Activated gamma-delta T cell (primary cell): ENCODE data around the gene MICU1.
"Not testable (repeated sequence)": the region's sequence is repeated elsewhere in the genome, so short reads cannot be mapped to it uniquely, and the experiment has no call there.

ENCODE experiments used
- DNase-seq: peaks from one replicate; lab custom pipeline; 2025; lab: John Stamatoyannopoulos, UW

Gene MICU1

GRCh38 chr10:72346117-72346516, 279.8 kb downstream of the MICU1 start:
- DNase-seq: not testable (repeated sequence)

GRCh38 chr10:72344932-72345331, 280.9 kb downstream of the MICU1 start:
- DNase-seq: no peak

- no peak for DNase-seq
These were observed 283.0 kb downstream of the MICU1 start for GRCh38 chr10:72342911-72343310.

GRCh38 chr10:72340510-72341261, 285.2 kb downstream of the MICU1 start:
- DNase-seq: peak; percentile 39

GRCh38 chr10:72338180-72338579, 287.7 kb downstream of the MICU1 start:
- no peak for DNase-seq

- no peak for DNase-seq
These were observed 288.2 kb downstream of the MICU1 start for GRCh38 chr10:72337722-72338121.

- DNase-seq: peak; percentile 19
These were observed 288.7 kb downstream of the MICU1 start for GRCh38 chr10:72337039-72337629.

- DNase-seq: no peak
These were observed 289.4 kb downstream of the MICU1 start for GRCh38 chr10:72336259-72337038.

- no peak for DNase-seq
These were observed 290.3 kb downstream of the MICU1 start for GRCh38 chr10:72335394-72336258.

GRCh38 chr10:72334825-72335393, 291.0 kb downstream of the MICU1 start:
- DNase-seq: peak; percentile 86

- no peak for DNase-seq
These were observed 291.6 kb downstream of the MICU1 start for GRCh38 chr10:72334196-72334824.

- no peak for DNase-seq
These were observed 292.5 kb downstream of the MICU1 start for GRCh38 chr10:72333112-72334015.

GRCh38 chr10:72332423-72333111, 293.3 kb downstream of the MICU1 start:
- DNase-seq: no peak

GRCh38 chr10:72331575-72332422, 294.1 kb downstream of the MICU1 start:
- peak; percentile 96 for DNase-seq

- no peak for DNase-seq
These were observed 295.8 kb downstream of the MICU1 start for GRCh38 chr10:72330069-72330426.

- no peak for DNase-seq
These were observed 296.4 kb downstream of the MICU1 start for GRCh38 chr10:72329290-72330068.

- DNase-seq: no peak
These were observed 297.1 kb downstream of the MICU1 start for GRCh38 chr10:72328829-72329204.
